Measurements from ENCODE around the gene AVPR1A. TPM values are rescaled to one million over a fixed set of nuclear protein-coding genes. Genes with fewer than 3 reads are reported as not detected.

The AVPR1A gene
- total RNA-seq, 2 donors from 2014 or later: not detected

DNA sequence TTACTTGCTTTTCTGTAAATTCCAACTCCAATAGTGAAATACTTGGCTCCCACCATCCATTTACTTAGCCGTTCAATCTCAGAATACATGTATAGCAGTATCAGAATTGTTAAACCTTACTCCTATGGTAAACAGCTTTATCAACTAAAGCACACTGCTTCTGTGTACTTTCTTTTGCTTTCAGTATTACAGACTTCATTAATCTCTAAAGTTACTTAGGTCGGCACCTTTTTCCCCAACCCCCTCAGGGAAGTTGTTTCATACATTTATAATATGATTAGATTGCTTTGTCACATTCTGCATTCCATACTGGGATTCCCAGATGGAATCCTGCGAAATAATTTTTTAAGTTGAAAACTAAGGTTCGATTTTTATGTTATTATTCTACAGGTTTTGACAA, 12.5 kb downstream of the AVPR1A start:
- Mint-ChIP-seq H3K27me3 (no peaks in the 10 kb centered on the region), H3K9me3 (peaks cover 5% of the 10 kb centered on the region), H3K4me3 (no peak overlapping the region), H3K4me1 (ENCODE audit: low read depth in 2 of 2) (no peaks in the 10 kb centered on the region), H3K27ac (no peak overlapping the region), H3K36me3 (no peaks in the 10 kb centered on the region)
- ATAC-seq (no peak), DNase-seq (ENCODE audit: low spot score) (no peak)

GRCh38 chr12:63133981-63134380, 17.0 kb downstream of the AVPR1A start:
- H3K4me1 Mint-ChIP-seq (ENCODE audit: low read depth in 2 of 2): no peaks in the 10 kb centered on the region
- DNase-seq (ENCODE audit: low spot score): no peak
- H3K27ac Mint-ChIP-seq: no peak overlapping the region
- no peaks in the 10 kb centered on the region for H3K36me3 Mint-ChIP-seq
- ATAC-seq: no peak
- no peak overlapping the region for H3K4me3 Mint-ChIP-seq
- no peaks in the 10 kb centered on the region for H3K9me3 Mint-ChIP-seq
- no peaks in the 10 kb centered on the region for H3K27me3 Mint-ChIP-seq

DNA sequence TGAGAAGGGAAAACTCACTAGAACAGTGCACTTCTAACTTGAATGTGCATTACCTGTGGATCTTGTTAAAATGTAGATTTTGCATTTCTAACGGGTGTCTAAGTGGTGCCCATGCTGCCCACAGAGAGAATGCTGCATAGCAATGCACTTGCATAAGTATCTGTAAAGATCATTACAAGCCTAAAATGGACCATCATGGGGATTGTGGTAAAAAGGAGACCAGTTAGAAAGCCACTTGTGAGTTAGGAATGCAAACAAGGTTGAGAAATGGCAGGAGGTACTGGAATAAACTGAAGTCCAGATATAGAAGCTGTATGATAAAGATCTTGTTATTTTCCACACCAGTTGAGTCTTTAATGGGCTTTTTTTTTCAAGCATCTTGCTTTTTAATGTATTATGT, 18.8 kb downstream of the AVPR1A start:
- Mint-ChIP-seq H3K27me3 (no peaks in the 10 kb centered on the region), H3K4me1 (ENCODE audit: low read depth in 2 of 2) (no peaks in the 10 kb centered on the region), H3K4me3 (no peak overlapping the region), H3K9me3 (no peaks in the 10 kb centered on the region), H3K36me3 (no peaks in the 10 kb centered on the region), H3K27ac (no peak overlapping the region)
- ATAC-seq (no peak), DNase-seq (ENCODE audit: low spot score) (no peak)

GRCh38 chr12:63129927-63130326, 21.1 kb downstream of the AVPR1A start:
- Mint-ChIP-seq H3K27ac (no peak overlapping the region), H3K36me3 (no peaks in the 10 kb centered on the region), H3K27me3 (no peaks in the 10 kb centered on the region), H3K4me1 (ENCODE audit: low read depth in 2 of 2) (no peaks in the 10 kb centered on the region), H3K4me3 (no peak overlapping the region), H3K9me3 (no peaks in the 10 kb centered on the region)
- ATAC-seq (no peak), DNase-seq (ENCODE audit: low spot score) (no peak)

- H3K4me1 Mint-ChIP-seq (ENCODE audit: low read depth in 2 of 2): no peaks in the 10 kb centered on the region
- no peak for ATAC-seq
- DNase-seq (ENCODE audit: low spot score): no peak
- H3K9me3 Mint-ChIP-seq: peaks cover 3% of the 10 kb centered on the region
- no peak overlapping the region for H3K27ac Mint-ChIP-seq
- H3K36me3 Mint-ChIP-seq: no peaks in the 10 kb centered on the region
- no peak overlapping the region for H3K4me3 Mint-ChIP-seq
- peaks cover 0 to 2% of the 10 kb centered on the region in 2 donors for H3K27me3 Mint-ChIP-seq
These were observed 26.2 kb downstream of the AVPR1A start for GRCh38 chr12:63124778-63125177.

GRCh38 chr12:63103494-63104131, 47.4 kb downstream of the AVPR1A start:
- Mint-ChIP-seq H3K27ac (no peak overlapping the region), H3K4me3 (no peak overlapping the region), H3K9me3 (no peaks in the 10 kb centered on the region), H3K4me1 (ENCODE audit: low read depth in 2 of 2) (no peaks in the 10 kb centered on the region), H3K27me3 (peaks cover 0 to 6% of the 10 kb centered on the region in 2 donors), H3K36me3 (no peaks in the 10 kb centered on the region)
- DNase-seq (ENCODE audit: low spot score) (no peak), ATAC-seq (no peak)

DNA sequence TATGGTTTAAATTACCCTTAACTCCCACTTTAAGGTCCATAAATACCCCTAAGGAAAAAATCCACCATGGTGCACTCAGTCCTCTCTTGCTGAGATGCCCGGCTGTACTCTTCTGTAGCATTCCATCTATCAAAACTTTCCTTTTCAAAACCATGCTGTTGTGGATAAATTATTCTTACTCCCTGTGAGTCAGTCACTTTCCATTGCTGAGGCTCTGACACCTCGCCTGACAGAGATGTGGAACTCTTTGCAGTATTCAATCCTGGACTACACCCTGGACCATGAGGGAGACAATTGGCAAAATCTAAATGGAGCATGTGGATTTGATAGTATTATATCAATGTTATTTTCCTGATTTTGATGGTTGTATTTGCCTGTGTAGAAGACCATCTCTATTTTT, 49.1 kb downstream of the AVPR1A start:
- Mint-ChIP-seq H3K27ac (no peak overlapping the region), H3K9me3 (no peaks in the 10 kb centered on the region), H3K4me3 (no peak overlapping the region), H3K27me3 (peaks cover 0 to 6% of the 10 kb centered on the region in 2 donors), H3K36me3 (no peaks in the 10 kb centered on the region), H3K4me1 (ENCODE audit: low read depth in 2 of 2) (no peaks in the 10 kb centered on the region)
- ATAC-seq: no peak
- DNase-seq (ENCODE audit: low spot score): no peak

- Mint-ChIP-seq H3K4me3 (no peak overlapping the region), H3K27ac (no peak overlapping the region), H3K9me3 (no peaks in the 10 kb centered on the region), H3K4me1 (ENCODE audit: low read depth in 2 of 2) (no peaks in the 10 kb centered on the region), H3K36me3 (no peaks in the 10 kb centered on the region), H3K27me3 (peaks cover 5 to 6% of the 10 kb centered on the region in 2 donors)
- DNase-seq (ENCODE audit: low spot score) (no peak), ATAC-seq (no peak)
These were observed 52.1 kb downstream of the AVPR1A start for GRCh38 chr12:63098851-63099250.

DNA sequence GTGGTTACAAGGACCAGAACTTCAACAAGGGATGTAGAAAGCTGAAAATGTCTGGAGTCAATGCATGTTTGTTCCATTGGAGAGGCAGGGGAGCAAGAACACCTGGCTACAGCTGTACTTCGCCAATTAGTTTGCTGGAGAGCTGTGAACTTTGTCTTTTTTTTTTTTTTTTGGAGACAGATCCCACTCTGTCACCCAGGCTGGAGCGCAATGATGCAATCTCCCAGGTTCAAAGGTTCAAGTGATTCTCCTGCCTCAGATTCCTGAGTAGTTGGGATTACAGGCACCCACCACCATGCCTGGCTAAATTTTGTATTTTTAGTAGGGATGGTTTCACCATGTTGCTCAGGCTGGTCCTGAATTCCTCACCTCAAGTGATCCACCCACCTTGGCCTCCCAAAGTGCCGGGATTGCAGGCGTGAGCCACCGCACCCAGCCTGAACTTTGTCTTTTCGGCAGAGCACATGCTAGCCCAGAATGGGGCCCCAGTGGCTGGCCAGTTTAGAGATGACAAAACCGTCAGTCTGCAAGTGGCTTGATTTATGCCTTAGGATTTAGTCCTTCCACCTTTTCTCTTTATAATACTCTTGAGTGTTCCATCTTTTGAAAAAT, 55.5 kb downstream of the AVPR1A start:
- H3K27ac Mint-ChIP-seq: no peak overlapping the region

DNA sequence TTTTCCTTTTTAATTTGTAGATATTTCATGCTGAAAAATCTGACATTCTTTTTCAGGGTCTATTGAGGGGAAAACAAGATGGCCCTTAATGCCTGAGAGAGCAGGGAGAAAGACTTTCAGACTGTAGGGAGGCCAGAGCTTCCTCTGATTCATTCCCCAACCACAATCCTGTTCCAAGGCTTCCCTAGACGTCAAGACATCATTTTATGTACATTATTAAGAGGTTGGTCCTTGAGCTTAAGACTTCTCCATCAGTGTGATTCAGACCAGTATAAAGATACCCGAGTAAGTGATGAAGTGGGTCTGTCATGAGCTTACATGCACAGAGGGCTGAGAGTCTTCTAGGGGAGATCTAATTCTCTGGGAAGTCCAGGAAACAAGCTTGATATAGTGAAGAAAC, 57.3 kb downstream of the AVPR1A start:
- Mint-ChIP-seq H3K4me1 (ENCODE audit: low read depth in 2 of 2) (no peaks in the 10 kb centered on the region), H3K27ac (no peak overlapping the region)

More for the DNA sequence above, 55.5 kb downstream of the AVPR1A start:
- no peaks in the 10 kb centered on the region for H3K4me1 Mint-ChIP-seq (ENCODE audit: low read depth in 2 of 2)
- H3K9me3 Mint-ChIP-seq: no peaks in the 10 kb centered on the region
- ATAC-seq (no peak), DNase-seq (ENCODE audit: low spot score) (no peak)
- H3K4me3 Mint-ChIP-seq: no peak overlapping the region
- no peaks in the 10 kb centered on the region for H3K36me3 Mint-ChIP-seq
- peaks cover 6% of the 10 kb centered on the region in 2 donors for H3K27me3 Mint-ChIP-seq

DNA sequence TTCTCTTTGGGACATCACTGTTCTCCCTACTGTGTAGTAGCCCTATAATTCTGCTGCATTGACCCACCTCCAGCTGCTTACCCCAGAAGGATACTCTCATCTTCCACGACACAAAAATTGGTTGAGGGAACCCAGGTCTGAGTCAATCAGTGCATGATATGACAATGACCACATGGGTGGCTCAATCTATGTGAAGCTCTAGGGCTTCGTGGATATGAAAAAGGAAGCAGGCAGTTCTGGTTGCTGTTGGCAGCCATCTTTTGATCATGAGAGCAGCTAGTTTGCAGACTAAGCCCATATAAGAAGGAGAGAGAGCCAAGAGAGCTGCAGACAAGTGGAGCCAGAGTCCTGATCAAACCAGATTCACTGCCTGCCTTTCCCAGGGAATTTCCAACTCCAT, 57.9 kb downstream of the AVPR1A start:
- Mint-ChIP-seq H3K27me3 (peaks cover 0 to 6% of the 10 kb centered on the region in 2 donors), H3K4me3 (no peak overlapping the region), H3K4me1 (ENCODE audit: low read depth in 2 of 2) (no peaks in the 10 kb centered on the region), H3K27ac (no peak overlapping the region), H3K9me3 (no peaks in the 10 kb centered on the region), H3K36me3 (no peaks in the 10 kb centered on the region)
- DNase-seq (ENCODE audit: low spot score) (no peak), ATAC-seq (no peak)

More for the DNA sequence above, 57.3 kb downstream of the AVPR1A start:
- H3K4me3 Mint-ChIP-seq: no peak overlapping the region
- ATAC-seq: no peak
- H3K36me3 Mint-ChIP-seq: no peaks in the 10 kb centered on the region
- no peaks in the 10 kb centered on the region for H3K9me3 Mint-ChIP-seq
- H3K27me3 Mint-ChIP-seq: peaks cover under 1 to 6% of the 10 kb centered on the region in 2 donors
- DNase-seq (ENCODE audit: low spot score): no peak

Other genes with a start within 250 kb of the AVPR1A start
- under 1 TPM in 1 of 2 donors, not detected in 1; 0.38 TPM for gene PPM1H, start 216.1 kb downstream of the AVPR1A start, total RNA-seq

Data from natural killer cell treated with Interleukin-12 subunit alpha and Interleukin-12 subunit beta and Interleukin-15 and Interleukin-18, amount 100 ng/mL, for 72 hours (primary cell).